ENCODE results near the gene ELFN2.

GRCh38 chr22:37469416-37470086, 42.3 kb upstream of the ELFN2 start:
- TF ChIP-seq CTCF (IDR thresholded peaks at IDR 0.05; ENCODE audit: low read depth, low read length, poor library complexity, severe bottlenecking): no peak
- no peak for TF ChIP-seq EZH2phosphoT487 (IDR thresholded peaks at IDR 0.05; ENCODE audit: borderline replicate concordance, low read length)

Data from DOHH2 (cell line).